Lower leg skin (tissue), 3 donors: ENCODE results near the gene YWHAB.

Experiments
- POLR2A ChIP-seq, 2 donors: fragments of 450-650 bp; IDR thresholded peaks; one replicate each; pipeline ENCODE4 v1.6.1; 2016 to 2017; ENCODE audit warnings: antibody characterized with exemption in 2 of 2, mild to moderate bottlenecking in 1 of 2, moderate library complexity in 1 of 2
- TF ChIP-seq, protein P1 (sequence below), 3 donors: fragments of 450-650 bp; IDR thresholded peaks; one replicate each; pipeline ENCODE4 v1.5.1; 2016; ENCODE audit warnings: antibody characterized with exemption in 3 of 3, mild to moderate bottlenecking in 3 of 3, moderate library complexity in 2 of 3

DNA sequence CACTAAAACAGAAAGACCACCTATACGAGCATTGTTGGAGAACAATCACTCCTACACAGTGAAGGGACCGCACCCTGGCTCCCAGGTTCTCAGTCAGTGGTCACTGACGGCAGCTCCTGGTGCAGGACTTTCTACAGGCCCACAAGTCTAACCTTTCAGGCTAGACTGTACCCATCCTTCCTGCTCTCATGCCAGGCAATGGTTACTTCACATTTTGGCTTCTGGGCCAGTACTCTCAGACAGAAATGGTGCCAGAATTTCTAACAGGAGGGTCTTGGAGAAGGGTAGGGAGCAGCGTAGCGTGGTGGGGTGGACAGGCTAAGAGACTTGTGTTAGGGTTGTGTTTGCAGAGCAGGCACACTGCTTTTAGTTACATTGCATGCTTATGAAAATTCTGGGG, 62.6 kb downstream of the YWHAB start:
- TF ChIP-seq, protein P1, sequence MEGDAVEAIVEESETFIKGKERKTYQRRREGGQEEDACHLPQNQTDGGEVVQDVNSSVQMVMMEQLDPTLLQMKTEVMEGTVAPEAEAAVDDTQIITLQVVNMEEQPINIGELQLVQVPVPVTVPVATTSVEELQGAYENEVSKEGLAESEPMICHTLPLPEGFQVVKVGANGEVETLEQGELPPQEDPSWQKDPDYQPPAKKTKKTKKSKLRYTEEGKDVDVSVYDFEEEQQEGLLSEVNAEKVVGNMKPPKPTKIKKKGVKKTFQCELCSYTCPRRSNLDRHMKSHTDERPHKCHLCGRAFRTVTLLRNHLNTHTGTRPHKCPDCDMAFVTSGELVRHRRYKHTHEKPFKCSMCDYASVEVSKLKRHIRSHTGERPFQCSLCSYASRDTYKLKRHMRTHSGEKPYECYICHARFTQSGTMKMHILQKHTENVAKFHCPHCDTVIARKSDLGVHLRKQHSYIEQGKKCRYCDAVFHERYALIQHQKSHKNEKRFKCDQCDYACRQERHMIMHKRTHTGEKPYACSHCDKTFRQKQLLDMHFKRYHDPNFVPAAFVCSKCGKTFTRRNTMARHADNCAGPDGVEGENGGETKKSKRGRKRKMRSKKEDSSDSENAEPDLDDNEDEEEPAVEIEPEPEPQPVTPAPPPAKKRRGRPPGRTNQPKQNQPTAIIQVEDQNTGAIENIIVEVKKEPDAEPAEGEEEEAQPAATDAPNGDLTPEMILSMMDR (IDR thresholded peaks at IDR 0.05): no peak
- no peak for TF ChIP-seq POLR2A (IDR thresholded peaks at IDR 0.05)
